Pancreas (tissue), 10 donors: Measurements from ENCODE around the gene PEX6. TPM values are rescaled to one million over a fixed set of nuclear protein-coding genes. Genes with fewer than 3 reads are reported as not detected.

Experiments
- ATAC-seq, 4 donors: fragments of 200-7000 bp; cut with Tn5 transposase; one replicate each; pipeline versions ENCODE4 v1.8.0 to v1.9.1; 2020; ENCODE audit warnings: mild to moderate bottlenecking in 4 of 4, moderate library complexity in 4 of 4
- DNase-seq, 6 donors: peaks; one replicate each; pipeline ENCODE4 v3.0.0-alpha.2; 2020
- FAIRE-seq: peaks from 2 replicates; lab custom pipeline; 2012; peaks lifted over from hg19 to GRCh38; lab: Jason Lieb, UNC
- H3K27ac ChIP-seq, 4 donors: fragments of 200-600 bp; sonication (generic); 1 replicate in 3 of 4; 2 replicates in 1 of 4; pipeline versions ENCODE4 v1.5.0 to v1.8.0; 2020
- H3K27me3 ChIP-seq, 4 donors: fragments of 200-600 bp; one replicate each; pipeline ENCODE4 v1.8.0; 2021
- H3K36me3 ChIP-seq, 3 donors: fragments of 200-600 bp; sonication (generic) in 1 of 3; one replicate each; pipeline versions ENCODE4 v1.5.0 to v1.8.0; 2020 to 2021
- H3K4me1 ChIP-seq, 3 donors: fragments of 200-600 bp; one replicate each; pipeline ENCODE4 v1.8.0; 2021
- H3K4me3 ChIP-seq, 4 donors: fragments of 200-600 bp; sonication (generic) in 2 of 4; one replicate each; pipeline versions ENCODE4 v1.5.0 to v1.8.0; 2020 to 2021
- H3K9me3 ChIP-seq, 4 donors: fragments of 200-600 bp; one replicate each; pipeline ENCODE4 v1.8.0; 2021
- CTCF ChIP-seq, 4 donors: fragments of 200-600 bp; sonication (generic) in 3 of 4; IDR thresholded peaks; one replicate each; pipeline versions ENCODE4 v1.5.0 to v1.8.0; 2021; ENCODE audit warnings: antibody characterized with exemption in 4 of 4
- WGBS, 2 donors: extraction: QIAGEN DNeasy Blood & Tissue Kit; methylation state at CpG; one replicate each; pipeline ENCODE4 v1.1.7; 2013; 5-methylcytosine and 5-hydroxymethylcytosine counted together
- intact Hi-C, 3 donors: fragments of 100-400 bp; cut with DNase I; formaldehyde crosslinking; loops; one replicate each; pipeline versions ENCODE4 v1.11.1 to v1.14.2; 2022
- polyA plus RNA-seq, 2 donors: library from polyadenylated mRNA; stranded (reverse); fragments of 200-250 nt; gene quantifications; one replicate each; pipeline ENCODE4 v1.2.3, GENCODE V29; 2013
- total RNA-seq, 6 donors: library from RNA; stranded (reverse); fragmentation: NEBNext Ultra II Directional in 4 of 6; extraction: Animal tissue kit (Norgen Biotek cat#: 25700) in 4 of 6; gene quantifications; one replicate each; pipeline versions ENCODE4 v1.2.1 to v1.2.4, GENCODE V29; 2021 to 2023
- donor health status: healthy with polysubstance abuse.
- donor health status: DM: no; HTN: no; CAD: no; lungs with moderate emphysema.
- donor health status: DM: no; HTN: no; CAD: no.
- donor health status: control.
- donor health status: control.
- donor health status: Bipolar disorder and iron deficiency.
- donor health status: DM: yes; HTN: yes; CAD: no.
- donor health status: DM: no; HTN: no; CAD: no.
- donor health status: DM: no; HTN: no; CAD: no.
- donor health status: DM: yes; HTN: yes; CAD: no.

PEX6 gene
- total and polyA plus RNA-seq, 8 donors = 11.4 to 24.3 (median 17.6) TPM

GRCh38 chr6:42935322-42935721 lies 43.7 kb downstream of the PEX6 start:
- FAIRE-seq (no peak), DNase-seq (no peak), ATAC-seq (no peak)
- intact Hi-C loops = no loop called here
- Histone ChIP-seq H3K27ac (no peak overlapping the region), H3K36me3 (peaks cover 6 to 20% (median 7%) of the 10 kb centered on the region in 3 donors), H3K27me3 (no peaks in the 10 kb centered on the region), H3K4me1 (peaks cover 18 to 43% (median 34%) of the 10 kb centered on the region in 3 donors), H3K9me3 (no peaks in the 10 kb centered on the region), H3K4me3 (no peak overlapping the region)
- no peak for TF ChIP-seq CTCF (IDR thresholded peaks at IDR 0.05)
- WGBS, 2 donors = 91 to 92% methylated on average over 7 of the region's 7 CpGs

- no peak for DNase-seq
- Histone ChIP-seq H3K27ac (peak overlapping the region in 1 of 4 donors; percentile 2), H3K27me3 (no peaks in the 10 kb centered on the region), H3K4me1 (peaks cover 10 to 27% (median 26%) of the 10 kb centered on the region in 3 donors), H3K36me3 (peaks cover 6 to 20% (median 7%) of the 10 kb centered on the region in 3 donors), H3K4me3 (no peak overlapping the region), H3K9me3 (no peaks in the 10 kb centered on the region)
- no peak for FAIRE-seq
- no peak for ATAC-seq
- intact Hi-C loops = no loop called here
- 49 to 51% methylated on average over 3 of the region's 3 CpGs for WGBS, 2 donors
- no peak for TF ChIP-seq CTCF (IDR thresholded peaks at IDR 0.05)
Observed at GRCh38 chr6:42933205-42933604, 45.8 kb downstream of the PEX6 start.

- Histone ChIP-seq H3K4me1 (peaks cover 3 to 21% (median 18%) of the 10 kb centered on the region in 3 donors), H3K36me3 (peaks cover 6 to 20% (median 7%) of the 10 kb centered on the region in 3 donors), H3K4me3 (no peak overlapping the region), H3K9me3 (no peaks in the 10 kb centered on the region), H3K27me3 (no peaks in the 10 kb centered on the region), H3K27ac (no peak overlapping the region)
- ATAC-seq (no peak), DNase-seq (no peak), FAIRE-seq (no peak)
- no peak for TF ChIP-seq CTCF (IDR thresholded peaks at IDR 0.05)
- intact Hi-C loops = no loop called here
- 84 to 87% methylated on average over 3 of the region's 3 CpGs for WGBS, 2 donors
Observed at GRCh38 chr6:42932412-42932811, 46.6 kb downstream of the PEX6 start.

GRCh38 chr6:42929821-42930360 lies 49.1 kb downstream of the PEX6 start:
- peak in 1 of 6 donors; percentile 48 for DNase-seq

More at GRCh38 chr6:42929821-42930360, 49.1 kb downstream of the PEX6 start:
- Histone ChIP-seq H3K9me3 (no peaks in the 10 kb centered on the region), H3K27ac (peak overlapping the region; percentile 80 to 93 (median 88)), H3K36me3 (peaks cover 0 to 8% (median 7%) of the 10 kb centered on the region in 3 donors), H3K27me3 (no peaks in the 10 kb centered on the region), H3K4me3 (peak overlapping the region; percentile 52 to 84 (median 58)), H3K4me1 (peaks cover 0 to 21% (median 18%) of the 10 kb centered on the region in 3 donors)
- FAIRE-seq (no peak), ATAC-seq (peak; percentile 6 to 32 (median 12))
- TF ChIP-seq CTCF (IDR thresholded peaks at IDR 0.05) = no peak
- WGBS, 2 donors = 0 to 1% methylated on average over 16 of the region's 16 CpGs
- intact Hi-C loops = no loop called here
